GM10266 (cell line): ENCODE data around the gene MCF2L.

Experiments used
- DNase-seq: peaks from one replicate; pipeline ENCODE4 v3.0.0; 2012; ENCODE audit errors: extremely low spot score
- TF ChIP-seq, protein P1 (sequence below): IDR thresholded peaks from 2 replicates; pipeline ENCODE4 v1.5.1; 2012; ENCODE audit warnings: mild to moderate bottlenecking, low read depth; ENCODE audit not compliant: control insufficient read depth, insufficient read depth; ENCODE audit errors: missing control alignments

MCF2L gene

DNA sequence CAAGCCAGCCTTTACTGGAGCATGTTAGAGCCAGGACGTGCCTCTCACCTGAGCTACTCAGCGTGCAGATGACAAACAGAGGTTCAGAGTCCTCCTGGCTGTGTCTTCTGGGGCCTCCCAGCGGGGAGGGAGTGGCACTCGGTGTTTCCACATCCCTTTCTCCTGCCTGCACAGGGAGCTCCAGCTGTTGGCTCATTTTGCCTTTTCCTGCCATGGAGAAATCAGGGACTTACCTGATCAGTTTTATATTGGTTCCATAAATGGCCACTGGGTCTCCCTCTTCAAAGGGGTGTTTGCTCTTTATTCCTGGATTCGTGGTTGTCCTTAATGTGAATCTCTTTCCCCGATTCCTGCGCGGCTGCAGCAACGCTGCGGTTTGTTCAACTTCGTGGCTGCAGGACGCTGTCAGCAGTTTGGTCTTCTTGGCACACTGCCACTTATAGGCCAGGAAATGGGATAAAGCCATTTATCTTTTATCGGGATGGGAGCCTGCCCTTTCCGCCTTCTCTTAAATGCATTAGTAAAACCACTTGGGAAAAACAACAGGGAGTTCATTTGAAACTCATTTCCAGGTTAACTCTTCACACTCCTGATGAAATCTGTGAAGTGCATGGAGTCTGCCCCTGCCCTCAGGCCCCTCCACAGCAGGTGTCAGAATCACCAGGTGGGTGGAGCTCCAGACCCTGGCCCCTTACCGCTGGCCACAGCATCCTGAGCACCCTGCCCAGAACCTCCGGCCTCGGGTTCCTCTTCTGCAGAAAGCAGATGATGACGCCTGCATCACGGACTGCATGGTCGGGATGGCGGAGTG lies 39.8 kb upstream of the MCF2L start:
- TF ChIP-seq, protein P1, sequence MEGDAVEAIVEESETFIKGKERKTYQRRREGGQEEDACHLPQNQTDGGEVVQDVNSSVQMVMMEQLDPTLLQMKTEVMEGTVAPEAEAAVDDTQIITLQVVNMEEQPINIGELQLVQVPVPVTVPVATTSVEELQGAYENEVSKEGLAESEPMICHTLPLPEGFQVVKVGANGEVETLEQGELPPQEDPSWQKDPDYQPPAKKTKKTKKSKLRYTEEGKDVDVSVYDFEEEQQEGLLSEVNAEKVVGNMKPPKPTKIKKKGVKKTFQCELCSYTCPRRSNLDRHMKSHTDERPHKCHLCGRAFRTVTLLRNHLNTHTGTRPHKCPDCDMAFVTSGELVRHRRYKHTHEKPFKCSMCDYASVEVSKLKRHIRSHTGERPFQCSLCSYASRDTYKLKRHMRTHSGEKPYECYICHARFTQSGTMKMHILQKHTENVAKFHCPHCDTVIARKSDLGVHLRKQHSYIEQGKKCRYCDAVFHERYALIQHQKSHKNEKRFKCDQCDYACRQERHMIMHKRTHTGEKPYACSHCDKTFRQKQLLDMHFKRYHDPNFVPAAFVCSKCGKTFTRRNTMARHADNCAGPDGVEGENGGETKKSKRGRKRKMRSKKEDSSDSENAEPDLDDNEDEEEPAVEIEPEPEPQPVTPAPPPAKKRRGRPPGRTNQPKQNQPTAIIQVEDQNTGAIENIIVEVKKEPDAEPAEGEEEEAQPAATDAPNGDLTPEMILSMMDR = no peak
- no peak for DNase-seq

DNA sequence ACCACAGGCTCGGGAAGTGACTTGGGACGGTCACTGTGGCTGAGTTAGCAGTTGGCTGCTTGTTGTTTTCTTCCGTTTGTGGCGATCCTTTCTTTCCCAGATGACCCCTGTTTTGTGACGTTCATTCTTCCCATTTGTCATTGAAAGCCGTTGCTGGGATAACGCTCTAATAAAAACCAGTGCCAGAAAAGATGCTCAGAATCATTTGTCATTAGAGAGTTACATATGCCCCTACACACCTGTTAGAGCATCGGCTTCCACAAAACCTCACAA lies 39.3 kb upstream of the MCF2L start:
- no peak for DNase-seq
- TF ChIP-seq, protein P1 = no peak

DNA sequence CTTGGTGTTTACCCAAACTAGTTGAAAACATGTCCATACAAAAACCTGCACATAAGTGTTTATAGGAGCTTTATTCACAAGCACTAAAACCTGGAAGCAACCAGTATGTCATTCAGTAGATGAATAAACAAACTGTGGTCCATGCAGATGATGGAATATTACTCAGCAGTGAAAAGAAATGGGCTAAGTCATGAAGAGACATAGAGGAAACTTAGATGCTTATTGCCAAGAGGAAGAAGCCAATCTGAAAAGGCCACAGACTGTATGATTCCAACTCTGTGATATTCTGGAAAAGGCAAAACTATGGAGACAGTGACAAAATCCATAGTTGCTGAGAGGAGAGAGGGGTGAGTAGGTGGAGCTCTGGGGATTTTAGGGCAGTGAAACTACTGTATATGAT lies 38.8 kb upstream of the MCF2L start:
- DNase-seq = no peak
- TF ChIP-seq, protein P1 = no peak

DNA sequence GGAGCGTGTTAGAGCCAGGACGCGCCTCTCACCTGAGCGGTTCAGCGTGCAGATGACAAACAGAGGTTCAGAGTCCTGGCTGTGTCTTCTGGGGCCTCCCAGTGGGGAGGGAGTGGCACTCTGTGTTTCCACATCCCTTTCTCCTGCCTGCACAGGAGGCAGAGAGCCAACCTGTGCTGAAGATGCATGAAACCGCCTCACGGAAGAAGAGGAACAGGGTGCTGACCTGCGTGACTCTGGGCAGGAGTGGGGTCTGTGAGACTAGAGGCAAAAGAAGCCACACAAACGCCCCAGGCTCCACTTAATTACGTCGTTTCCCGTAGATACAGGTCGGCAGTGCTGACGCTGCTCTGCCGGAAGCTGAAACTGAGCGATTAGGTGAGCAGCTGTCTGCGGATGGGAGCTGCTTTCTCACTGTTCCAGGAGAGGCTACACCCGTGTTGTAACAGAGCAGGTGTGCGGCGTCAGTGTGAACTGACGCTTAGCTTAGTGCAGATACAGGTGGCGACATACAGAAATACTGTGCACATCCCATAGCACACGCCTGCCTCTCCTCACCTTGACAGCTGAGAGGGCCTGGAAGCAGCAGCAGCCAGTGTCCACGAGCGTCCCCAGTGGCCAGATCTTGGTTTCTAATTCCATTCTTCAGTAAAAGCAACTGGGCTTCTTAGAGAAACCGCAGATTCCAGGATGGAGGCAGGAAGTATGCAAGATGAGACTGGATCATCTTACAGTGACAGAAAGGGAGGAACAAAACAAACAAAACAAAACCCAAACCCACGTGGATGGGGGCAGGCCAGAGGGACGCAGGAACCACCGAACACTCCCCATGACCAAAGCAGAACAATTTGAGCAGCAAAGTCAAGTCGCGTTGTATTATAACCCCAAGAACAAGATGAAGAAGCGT lies 37.7 kb upstream of the MCF2L start:
- DNase-seq = no peak
- TF ChIP-seq, protein P1 = no peak

DNA sequence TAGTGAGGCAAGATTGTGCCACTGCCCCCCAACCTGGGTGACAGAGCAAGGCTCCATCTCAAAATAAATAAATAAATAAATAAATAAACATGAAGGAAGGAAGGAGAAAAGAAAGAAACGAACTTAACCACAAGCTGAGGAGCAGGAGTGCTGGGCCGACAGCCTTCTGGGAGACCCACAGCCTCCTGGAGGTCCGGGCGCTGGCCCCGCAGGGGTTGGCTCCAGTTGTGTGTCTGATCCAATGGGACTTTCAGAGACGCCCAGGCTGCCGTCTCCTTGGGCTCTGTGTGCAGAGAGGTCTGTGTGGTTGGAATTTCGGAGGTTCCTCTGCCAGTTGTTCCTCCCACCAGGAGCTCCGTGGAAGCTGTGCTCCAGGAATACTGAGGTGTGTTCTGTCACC lies 36.0 kb upstream of the MCF2L start:
- DNase-seq = no peak
- TF ChIP-seq, protein P1 = no peak

DNA sequence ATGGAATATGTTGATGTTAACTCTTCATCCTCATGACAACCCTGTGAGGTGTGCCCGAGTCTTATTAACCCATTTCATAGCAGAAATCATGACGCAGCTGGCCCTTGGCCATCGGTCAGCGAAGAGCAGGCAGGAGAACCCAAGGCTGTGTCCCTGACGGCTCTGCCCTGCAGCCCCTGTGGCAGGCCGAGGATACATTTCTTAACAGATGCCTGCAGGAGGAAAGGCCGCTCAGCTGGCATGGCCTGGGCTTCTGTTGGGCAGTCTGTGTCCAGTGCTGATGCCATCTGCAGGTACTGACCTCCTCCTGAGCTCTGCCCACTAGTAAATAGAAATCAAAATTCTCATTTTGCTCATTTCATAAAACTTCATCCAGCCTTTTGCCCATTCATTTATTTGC lies 35.4 kb upstream of the MCF2L start:
- TF ChIP-seq, protein P1 = no peak
- DNase-seq = no peak

DNA sequence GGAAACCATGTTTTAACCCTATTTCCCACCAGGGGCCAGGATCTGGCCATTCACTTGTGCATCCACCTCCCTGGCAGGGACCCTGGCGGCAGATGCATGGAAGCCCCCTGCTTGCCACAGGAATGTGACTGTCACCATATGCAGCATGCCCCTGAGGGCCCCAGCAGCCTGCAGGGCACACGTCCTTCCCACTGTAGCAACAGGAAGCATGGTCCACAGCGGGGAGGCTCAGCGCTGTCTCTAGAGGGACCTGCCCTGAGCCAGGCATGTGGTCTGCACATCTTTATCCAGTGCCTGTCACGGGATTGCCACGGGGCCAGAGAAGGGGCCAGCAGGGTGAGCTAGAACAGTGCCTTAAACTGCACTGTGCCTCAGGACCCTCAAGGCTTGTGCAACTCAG lies 34.9 kb upstream of the MCF2L start:
- TF ChIP-seq, protein P1 = no peak
- no peak for DNase-seq
